Brain microvascular endothelial cell (primary cell): ENCODE measurements around the gene ANKRD40.
"Not testable (repeated sequence)": the region's sequence is repeated elsewhere in the genome, so short reads cannot be mapped to it uniquely, and the experiment has no call there.

Experiments
- DNase-seq: peaks from one replicate; pipeline ENCODE4 v3.0.0-alpha.2; 2020
- H3K27ac ChIP-seq: fragments of 250-450 bp; sonication (Bioruptor Pico); 2 replicates; pipeline ENCODE4 v1.5.1; 2020; ENCODE audit warnings: mild to moderate bottlenecking, moderate library complexity
- H3K27me3 ChIP-seq: fragments of 250-450 bp; sonication (Bioruptor Pico); replicated peaks from 2 replicates; pipeline ENCODE4 v1.5.1; 2020; ENCODE audit warnings: mild to moderate bottlenecking
- H3K36me3 ChIP-seq: fragments of 250-450 bp; sonication (Bioruptor Pico); replicated peaks from 2 replicates; pipeline ENCODE4 v1.5.1; 2020; ENCODE audit warnings: mild to moderate bottlenecking
- H3K4me3 ChIP-seq: 2 replicates; pipeline ENCODE4 v1.5.1; 2011; ENCODE audit warnings: low read depth, mild to moderate bottlenecking, control low read depth, low read length, moderate library complexity
- in situ Hi-C: cut with HindIII; loops from 2 replicates; pipeline ENCODE4 v1.10.0; 2017; ENCODE audit warnings: low sequenced_read_pairs, low pct_ligation_motif_present
- TF ChIP-seq, protein P1 (sequence below): IDR thresholded peaks from 2 replicates; pipeline ENCODE4 v1.5.1; 2011; ENCODE audit warnings: low read depth, mild to moderate bottlenecking, moderate library complexity, low read length, control low read depth, inconsistent platforms; ENCODE audit errors: missing control alignments

Gene ANKRD40

DNA sequence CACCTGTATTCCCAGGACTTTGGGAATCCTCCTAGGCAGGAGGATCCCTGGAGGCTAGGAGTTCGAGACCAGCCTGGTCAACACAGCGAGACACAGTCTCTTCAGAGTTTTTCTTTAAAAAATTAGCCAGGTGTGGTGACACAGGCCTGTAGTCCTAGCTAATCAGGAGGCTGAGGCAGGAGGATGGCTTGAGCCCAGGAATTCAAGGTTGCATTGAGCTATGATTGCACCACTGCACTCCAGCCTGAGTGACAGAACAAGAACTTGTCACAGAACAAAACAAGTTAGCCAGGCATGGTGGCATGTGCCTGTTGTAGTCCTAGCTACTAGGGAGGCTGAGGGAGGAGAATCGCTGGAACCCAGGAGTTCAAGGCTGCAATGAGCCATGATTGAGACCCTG lies 24.8 kb downstream of the ANKRD40 start:
- H3K36me3 ChIP-seq = no peaks in the 10 kb centered on the region
- in situ Hi-C loops = loop anchor here (25.0 kb wide), 1 partner anchor 121 kb away; the partner anchor contains the start of gene CACNA1G
- TF ChIP-seq, protein P1, sequence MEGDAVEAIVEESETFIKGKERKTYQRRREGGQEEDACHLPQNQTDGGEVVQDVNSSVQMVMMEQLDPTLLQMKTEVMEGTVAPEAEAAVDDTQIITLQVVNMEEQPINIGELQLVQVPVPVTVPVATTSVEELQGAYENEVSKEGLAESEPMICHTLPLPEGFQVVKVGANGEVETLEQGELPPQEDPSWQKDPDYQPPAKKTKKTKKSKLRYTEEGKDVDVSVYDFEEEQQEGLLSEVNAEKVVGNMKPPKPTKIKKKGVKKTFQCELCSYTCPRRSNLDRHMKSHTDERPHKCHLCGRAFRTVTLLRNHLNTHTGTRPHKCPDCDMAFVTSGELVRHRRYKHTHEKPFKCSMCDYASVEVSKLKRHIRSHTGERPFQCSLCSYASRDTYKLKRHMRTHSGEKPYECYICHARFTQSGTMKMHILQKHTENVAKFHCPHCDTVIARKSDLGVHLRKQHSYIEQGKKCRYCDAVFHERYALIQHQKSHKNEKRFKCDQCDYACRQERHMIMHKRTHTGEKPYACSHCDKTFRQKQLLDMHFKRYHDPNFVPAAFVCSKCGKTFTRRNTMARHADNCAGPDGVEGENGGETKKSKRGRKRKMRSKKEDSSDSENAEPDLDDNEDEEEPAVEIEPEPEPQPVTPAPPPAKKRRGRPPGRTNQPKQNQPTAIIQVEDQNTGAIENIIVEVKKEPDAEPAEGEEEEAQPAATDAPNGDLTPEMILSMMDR = no peak
- H3K27ac ChIP-seq = no peak overlapping the region
- H3K27me3 ChIP-seq = no peaks in the 10 kb centered on the region
- H3K4me3 ChIP-seq = no peak overlapping the region
- DNase-seq = no peak

DNA sequence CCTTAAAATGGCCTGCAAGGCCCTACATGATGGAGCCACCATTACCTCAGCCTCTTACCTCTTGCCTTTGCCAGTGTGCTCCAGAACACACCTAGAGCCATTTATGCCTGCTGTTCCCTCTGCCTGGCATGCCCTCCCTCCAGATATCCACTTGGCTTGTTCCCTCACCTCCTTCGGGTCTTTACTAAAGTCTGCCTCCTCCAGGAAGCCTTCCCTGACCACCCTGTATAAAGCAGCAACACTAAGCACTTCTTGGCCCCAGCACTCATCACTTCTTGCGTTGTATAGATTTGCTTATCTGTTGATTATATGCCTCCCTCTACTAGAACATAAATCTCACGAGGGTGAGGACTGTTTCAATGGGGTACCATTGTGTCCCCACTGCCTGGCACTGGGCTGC lies 25.3 kb downstream of the ANKRD40 start:
- Histone ChIP-seq H3K36me3 (no peaks in the 10 kb centered on the region), H3K4me3 (no peak overlapping the region), H3K27ac (no peak overlapping the region), H3K27me3 (no peaks in the 10 kb centered on the region)
- in situ Hi-C loops = loop anchor here (25.0 kb wide), 1 partner anchor 120 kb away; the partner anchor contains the start of gene CACNA1G
- no peak for DNase-seq
- TF ChIP-seq, protein P1 = no peak

DNA sequence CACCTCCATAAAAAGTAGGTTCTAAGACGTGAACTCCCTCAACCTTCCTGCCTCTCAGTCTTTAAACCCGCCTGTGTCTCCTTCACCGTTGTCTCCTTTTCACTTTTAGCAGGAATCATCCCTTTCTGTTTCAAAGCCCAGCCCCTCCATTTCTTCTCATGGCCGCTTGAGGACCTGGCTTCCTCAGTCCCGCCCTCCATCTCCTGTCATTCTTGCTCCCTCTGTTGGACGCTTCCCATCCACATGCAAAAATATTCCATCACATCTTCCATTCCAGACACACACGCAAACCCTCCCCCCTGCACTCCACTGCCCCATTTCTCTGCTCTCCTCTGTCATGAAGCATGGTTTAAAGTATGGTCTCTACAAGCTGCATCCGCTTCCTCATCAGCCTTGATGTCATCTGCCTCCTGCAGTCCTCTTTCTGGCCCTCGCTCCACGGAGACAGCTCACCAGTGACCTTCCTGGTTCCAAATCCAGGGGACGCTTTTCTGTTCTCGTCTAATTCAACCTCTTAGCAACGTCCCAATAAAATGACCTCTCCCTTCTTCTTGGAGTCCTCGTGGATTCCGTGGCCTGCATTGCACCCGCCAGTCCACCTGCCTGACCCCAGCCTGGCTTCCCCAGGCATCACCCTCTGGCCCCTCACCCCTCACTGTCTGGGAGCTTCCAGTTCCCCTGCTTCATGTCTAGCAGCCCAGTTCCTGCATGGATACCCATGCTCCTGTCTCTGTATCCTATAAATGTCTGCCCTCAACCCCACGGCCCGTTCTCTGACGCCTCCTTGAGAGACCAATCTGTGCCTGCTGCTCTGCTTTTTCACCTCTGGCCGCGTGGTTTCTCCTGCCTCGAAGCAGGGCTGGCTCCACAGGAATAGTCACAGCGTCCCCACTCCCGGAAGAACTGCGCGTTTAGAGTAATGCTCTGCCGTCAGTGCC lies 26.2 kb downstream of the ANKRD40 start:
- DNase-seq = peak; percentile 74

DNA sequence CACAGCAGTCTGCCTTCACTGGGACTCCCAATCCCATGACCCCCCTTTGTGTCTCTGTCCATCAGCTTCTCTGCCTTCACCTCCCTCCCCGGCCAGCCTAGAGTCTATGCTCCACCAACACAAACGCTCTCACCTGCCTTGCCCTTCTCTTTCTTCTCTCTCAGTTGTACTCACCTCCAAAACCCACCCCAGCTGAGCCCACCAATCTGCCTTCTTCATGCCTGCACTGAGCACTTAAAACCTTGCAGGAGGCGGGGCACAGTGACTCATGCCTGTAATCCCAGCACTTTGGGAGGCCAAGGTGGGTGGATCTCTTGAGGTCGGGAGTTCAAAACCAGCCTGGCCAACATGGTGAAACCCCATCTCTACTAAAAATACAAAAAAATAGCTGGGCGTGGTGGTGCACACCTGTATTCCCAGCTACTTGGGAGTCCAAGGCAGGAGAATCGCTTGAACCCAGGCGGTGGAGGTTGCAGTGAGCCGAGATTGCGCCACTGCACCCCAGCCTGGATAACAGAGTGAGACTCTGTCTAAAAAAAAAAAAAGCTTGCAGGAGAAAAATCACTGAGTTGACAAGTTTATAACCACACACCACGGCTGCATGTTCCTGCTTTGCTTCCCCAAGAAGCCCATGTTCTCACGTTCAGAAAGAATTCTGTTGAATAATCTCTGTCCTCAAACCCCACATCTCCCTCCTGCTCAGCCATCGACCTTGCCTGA lies 27.0 kb downstream of the ANKRD40 start:
- DNase-seq, H3K27ac ChIP-seq, H3K27me3 ChIP-seq, H3K4me3 ChIP-seq, H3K36me3 ChIP-seq: not testable (repeated sequence)
- in situ Hi-C loops = loop anchor here (25.0 kb wide), 1 partner anchor 118 kb away; the partner anchor contains the start of gene CACNA1G

More for the DNA sequence above, 26.2 kb downstream of the ANKRD40 start:
- Histone ChIP-seq H3K27me3 (no peaks in the 10 kb centered on the region), H3K4me3 (no peak overlapping the region), H3K36me3 (no peaks in the 10 kb centered on the region), H3K27ac (no peak overlapping the region)
- TF ChIP-seq, protein P1 = peak; percentile 85
- in situ Hi-C loops = loop anchor here (25.0 kb wide), 1 partner anchor 119 kb away; the partner anchor contains the start of gene CACNA1G

DNA sequence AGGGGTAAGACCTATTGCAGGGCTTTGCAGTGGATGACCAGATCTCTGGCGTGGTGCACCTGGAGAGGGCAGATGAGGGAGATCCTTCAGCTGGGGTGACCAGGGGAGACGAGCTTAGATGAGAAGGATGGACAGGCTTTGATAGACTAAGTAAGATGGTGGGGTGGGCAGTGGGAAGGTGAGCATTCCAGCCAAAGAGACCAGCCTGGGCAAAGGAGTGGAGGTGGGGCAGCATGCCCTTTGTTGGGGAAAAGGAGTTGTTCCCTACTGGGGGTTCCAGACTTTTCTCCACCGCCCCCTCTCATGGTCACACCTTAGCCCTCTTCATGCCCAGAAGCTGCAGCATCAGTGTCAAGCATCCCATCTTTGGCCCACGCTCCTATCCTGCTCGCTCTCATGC lies 27.6 kb downstream of the ANKRD40 start:
- in situ Hi-C loops = loop anchor here (25.0 kb wide), 1 partner anchor 118 kb away; the partner anchor contains the start of gene CACNA1G
- DNase-seq = no peak
- Histone ChIP-seq H3K36me3 (no peaks in the 10 kb centered on the region), H3K4me3 (no peak overlapping the region), H3K27ac (no peak overlapping the region), H3K27me3 (no peaks in the 10 kb centered on the region)
- TF ChIP-seq, protein P1 = no peak
